ENCODE data around the gene FAM174C. TPM values are rescaled to one million over a fixed set of nuclear protein-coding genes. Genes with fewer than 3 reads are reported as not detected.

The FAM174C gene
- total RNA-seq, 1 donor from 2014 or later = 22.7 TPM

DNA sequence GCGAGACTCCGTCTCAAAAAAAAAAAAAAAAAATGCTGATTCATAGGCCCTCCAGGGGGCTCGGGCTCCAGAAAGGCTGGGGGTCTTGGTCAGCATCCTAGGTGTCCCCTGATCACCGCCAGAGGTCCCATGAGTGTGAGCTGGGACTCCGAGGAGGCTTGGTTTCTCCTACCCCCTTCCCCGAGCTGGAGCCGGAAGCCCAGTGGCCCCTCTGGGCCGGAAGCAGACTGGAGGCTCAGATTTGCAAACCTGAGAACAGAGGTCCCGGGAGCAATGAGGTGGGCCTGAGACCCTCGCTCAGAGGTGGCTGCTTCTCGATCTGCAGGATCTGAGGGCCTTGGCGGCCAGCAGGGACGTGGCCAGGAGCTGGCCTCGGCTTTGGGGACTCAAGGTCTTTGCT is 51.8 kb downstream of the FAM174C start:
- H3K4me3 Mint-ChIP-seq (ENCODE audit: unreplicated experiment) = no peak overlapping the region
- no peak overlapping the region for H3K27ac Mint-ChIP-seq (ENCODE audit: unreplicated experiment)
- H3K27me3 Mint-ChIP-seq (ENCODE audit: unreplicated experiment) = peaks cover 4% of the 10 kb centered on the region

More for the DNA sequence above, 51.8 kb downstream of the FAM174C start:
- no peak for DNase-seq (ENCODE audit: low spot score)
- no peaks in the 10 kb centered on the region for H3K36me3 Mint-ChIP-seq (ENCODE audit: low read depth, unreplicated experiment)
- TF ChIP-seq, protein P1, sequence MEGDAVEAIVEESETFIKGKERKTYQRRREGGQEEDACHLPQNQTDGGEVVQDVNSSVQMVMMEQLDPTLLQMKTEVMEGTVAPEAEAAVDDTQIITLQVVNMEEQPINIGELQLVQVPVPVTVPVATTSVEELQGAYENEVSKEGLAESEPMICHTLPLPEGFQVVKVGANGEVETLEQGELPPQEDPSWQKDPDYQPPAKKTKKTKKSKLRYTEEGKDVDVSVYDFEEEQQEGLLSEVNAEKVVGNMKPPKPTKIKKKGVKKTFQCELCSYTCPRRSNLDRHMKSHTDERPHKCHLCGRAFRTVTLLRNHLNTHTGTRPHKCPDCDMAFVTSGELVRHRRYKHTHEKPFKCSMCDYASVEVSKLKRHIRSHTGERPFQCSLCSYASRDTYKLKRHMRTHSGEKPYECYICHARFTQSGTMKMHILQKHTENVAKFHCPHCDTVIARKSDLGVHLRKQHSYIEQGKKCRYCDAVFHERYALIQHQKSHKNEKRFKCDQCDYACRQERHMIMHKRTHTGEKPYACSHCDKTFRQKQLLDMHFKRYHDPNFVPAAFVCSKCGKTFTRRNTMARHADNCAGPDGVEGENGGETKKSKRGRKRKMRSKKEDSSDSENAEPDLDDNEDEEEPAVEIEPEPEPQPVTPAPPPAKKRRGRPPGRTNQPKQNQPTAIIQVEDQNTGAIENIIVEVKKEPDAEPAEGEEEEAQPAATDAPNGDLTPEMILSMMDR (IDR thresholded peaks at IDR 0.05; ENCODE audit: unreplicated experiment) = no peak
- no peaks in the 10 kb centered on the region for H3K9me3 Mint-ChIP-seq (ENCODE audit: unreplicated experiment)
- no peaks in the 10 kb centered on the region for H3K4me1 Mint-ChIP-seq (ENCODE audit: unreplicated experiment)

Other genes with a start within 250 kb of the FAM174C start
- 456 TPM for gene CNN2, start 248.9 kb upstream of the FAM174C start, total RNA-seq (ENCODE audit: unreplicated experiment)
- gene ABCA7, start 235.4 kb upstream of the FAM174C start, total RNA-seq (ENCODE audit: unreplicated experiment) = 16.3 TPM
- gene ARHGAP45, start 208.4 kb upstream of the FAM174C start, total RNA-seq (ENCODE audit: unreplicated experiment) = 2.4 TPM
- gene POLR2E, start 180.2 kb upstream of the FAM174C start, total RNA-seq (ENCODE audit: unreplicated experiment) = 166 TPM
- gene GPX4, start 171.5 kb upstream of the FAM174C start, total RNA-seq (ENCODE audit: unreplicated experiment) = 330 TPM
- gene SBNO2, start 101.3 kb upstream of the FAM174C start, total RNA-seq (ENCODE audit: unreplicated experiment) = 46.4 TPM
- 63.9 TPM for gene STK11, start 69.8 kb upstream of the FAM174C start, total RNA-seq (ENCODE audit: unreplicated experiment)
- gene CBARP, start 37.5 kb upstream of the FAM174C start, total RNA-seq (ENCODE audit: unreplicated experiment) = 10.4 TPM
- gene ATP5F1D, start 33.8 kb upstream of the FAM174C start, total RNA-seq (ENCODE audit: unreplicated experiment) = 175 TPM
- gene MIDN, start 26.9 kb upstream of the FAM174C start, total RNA-seq (ENCODE audit: unreplicated experiment) = 204 TPM
- gene CIRBP, start 6.2 kb upstream of the FAM174C start, total RNA-seq (ENCODE audit: unreplicated experiment) = 315 TPM
- gene EFNA2, start 10.3 kb downstream of the FAM174C start, total RNA-seq (ENCODE audit: unreplicated experiment) = 14.6 TPM
- 84.0 TPM for gene NDUFS7, start 108.4 kb downstream of the FAM174C start, total RNA-seq (ENCODE audit: unreplicated experiment)
- gene GAMT, start 126.0 kb downstream of the FAM174C start, total RNA-seq (ENCODE audit: unreplicated experiment) = 18.1 TPM
- 145 TPM for gene DAZAP1, start 132.1 kb downstream of the FAM174C start, total RNA-seq (ENCODE audit: unreplicated experiment)
- gene RPS15, start 162.9 kb downstream of the FAM174C start, total RNA-seq (ENCODE audit: unreplicated experiment) = 1,175 TPM
- 1.9 TPM for gene APC2, start 174.6 kb downstream of the FAM174C start, total RNA-seq (ENCODE audit: unreplicated experiment)
- gene C19orf25, start 203.7 kb downstream of the FAM174C start, total RNA-seq (ENCODE audit: unreplicated experiment) = 29.7 TPM
- gene PCSK4, start 214.8 kb downstream of the FAM174C start, total RNA-seq (ENCODE audit: unreplicated experiment) = 8.4 TPM
- 2.3 TPM for gene REEP6, start 215.7 kb downstream of the FAM174C start, total RNA-seq (ENCODE audit: unreplicated experiment)
- gene ADAMTSL5, start 237.5 kb downstream of the FAM174C start, total RNA-seq (ENCODE audit: unreplicated experiment) = 0.18 TPM
- 1.1 TPM for gene PLK5, start 248.5 kb downstream of the FAM174C start, total RNA-seq (ENCODE audit: unreplicated experiment)